Duodenal mucosa (tissue), 2 donors: ENCODE results near the gene PON2.

ENCODE experiments used
- H3K27ac ChIP-seq: one replicate; pipeline ENCODE4 v1.7.0; 2013; ENCODE audit warnings: low read depth, low read length
- H3K27me3 ChIP-seq, 2 donors: one replicate each; pipeline ENCODE4 v1.7.0; 2013; ENCODE audit warnings: low read length in 2 of 2, control low read depth in 1 of 2; ENCODE audit not compliant: insufficient read depth in 2 of 2, control insufficient read depth in 1 of 2
- H3K36me3 ChIP-seq, 2 donors: one replicate each; pipeline ENCODE4 v1.7.0; 2013; ENCODE audit warnings: low read length in 2 of 2, control low read depth in 1 of 2; ENCODE audit not compliant: insufficient read depth in 2 of 2, control insufficient read depth in 1 of 2
- H3K4me1 ChIP-seq, 2 donors: one replicate each; pipeline ENCODE4 v1.7.0; 2013; ENCODE audit warnings: low read length in 2 of 2, control low read depth in 1 of 2; ENCODE audit not compliant: insufficient read depth in 2 of 2, control insufficient read depth in 1 of 2
- H3K4me3 ChIP-seq, 2 donors: one replicate each; pipeline ENCODE4 v1.7.0; 2013; ENCODE audit warnings: low read length in 2 of 2, low read depth in 1 of 2
- H3K9ac ChIP-seq, 2 donors: one replicate each; pipeline ENCODE4 v1.7.0; 2013; ENCODE audit warnings: low read length in 2 of 2, low read depth in 1 of 2
- H3K9me3 ChIP-seq, 2 donors: one replicate each; pipeline ENCODE4 v1.7.0; 2013; ENCODE audit warnings: low read length in 2 of 2, control low read depth in 1 of 2; ENCODE audit not compliant: control insufficient read depth in 1 of 2

PON2 gene

GRCh38 chr7:95411036-95411435 lies 23.8 kb downstream of the PON2 start:
- no peak overlapping the region for H3K4me3 ChIP-seq
- H3K9ac ChIP-seq, result no peak overlapping the region
- H3K36me3 ChIP-seq, result peaks cover 12 to 37% of the 10 kb centered on the region in 2 donors
- H3K4me1 ChIP-seq, result peaks cover 0 to 4% of the 10 kb centered on the region in 2 donors
- no peak overlapping the region for H3K27ac ChIP-seq
- H3K27me3 ChIP-seq, result no peaks in the 10 kb centered on the region
- H3K9me3 ChIP-seq, result no peaks in the 10 kb centered on the region

DNA sequence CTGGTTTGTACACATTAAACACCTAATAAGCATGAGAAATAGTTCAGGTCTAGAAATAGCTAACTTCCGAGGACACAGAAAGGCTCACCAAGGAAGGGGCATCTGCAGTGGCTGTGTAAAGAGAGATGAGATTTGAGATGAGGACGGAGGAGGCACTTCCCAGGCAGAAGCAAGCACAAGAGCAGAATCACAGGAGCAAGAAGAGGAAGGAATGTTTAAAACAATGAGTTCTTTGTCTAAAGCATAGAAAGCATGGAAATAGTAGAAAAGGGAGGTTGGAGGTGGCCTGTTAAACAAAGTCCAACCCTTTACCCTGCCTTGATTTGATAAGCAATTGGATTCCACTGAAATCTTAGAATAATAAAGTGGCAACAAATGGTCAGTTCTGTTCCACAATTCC lies 27.1 kb downstream of the PON2 start:
- Histone ChIP-seq H3K36me3 (peaks cover 11 to 53% of the 10 kb centered on the region in 2 donors), H3K27ac (no peak overlapping the region), H3K9ac (no peak overlapping the region), H3K9me3 (no peaks in the 10 kb centered on the region), H3K4me3 (no peak overlapping the region), H3K27me3 (no peaks in the 10 kb centered on the region), H3K4me1 (peaks cover 0 to 4% of the 10 kb centered on the region in 2 donors)

DNA sequence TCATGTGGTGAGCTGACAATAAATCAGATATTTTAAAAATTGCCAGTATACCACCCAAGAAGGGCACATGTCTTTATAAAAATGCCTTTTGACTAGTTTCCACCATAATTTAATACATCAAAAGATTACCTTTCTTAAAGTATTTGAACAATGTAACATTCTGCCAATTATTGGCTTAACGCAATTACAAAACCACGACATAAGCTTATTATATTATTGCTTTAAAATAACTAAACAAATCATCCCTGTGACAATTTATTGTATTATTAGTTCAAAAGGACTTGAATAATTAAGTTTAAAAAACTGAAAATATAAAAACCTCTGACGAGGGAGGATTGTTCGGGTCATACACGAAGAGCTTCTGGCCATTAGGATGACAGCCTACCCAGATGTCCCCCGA lies 29.0 kb downstream of the PON2 start:
- Histone ChIP-seq H3K27ac (no peak overlapping the region), H3K4me3 (no peak overlapping the region), H3K36me3 (peaks cover 2 to 43% of the 10 kb centered on the region in 2 donors), H3K9ac (no peak overlapping the region), H3K27me3 (no peaks in the 10 kb centered on the region), H3K4me1 (peaks cover 0 to 4% of the 10 kb centered on the region in 2 donors), H3K9me3 (no peaks in the 10 kb centered on the region)

DNA sequence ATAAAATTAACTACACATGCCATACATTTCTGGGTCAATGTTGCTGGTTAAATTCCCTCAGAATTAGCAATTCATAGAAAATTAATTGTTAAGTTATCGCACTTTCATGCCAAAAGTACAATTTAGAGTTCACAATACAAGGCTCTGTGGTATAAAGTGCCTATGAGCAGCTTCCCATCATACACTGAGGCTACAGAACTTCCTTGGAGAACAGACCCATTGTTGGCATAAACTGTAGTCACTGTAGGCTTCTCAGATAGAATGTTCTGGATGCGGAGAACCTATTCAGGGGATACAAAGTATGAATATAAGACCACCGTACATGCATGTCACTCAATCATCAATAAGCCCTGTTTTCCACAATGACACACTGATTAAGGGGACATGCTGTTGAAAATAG lies 29.6 kb downstream of the PON2 start:
- Histone ChIP-seq H3K36me3 (peaks cover 2 to 39% of the 10 kb centered on the region in 2 donors), H3K27ac (no peak overlapping the region), H3K9ac (no peak overlapping the region), H3K9me3 (no peaks in the 10 kb centered on the region), H3K27me3 (no peaks in the 10 kb centered on the region), H3K4me1 (peaks cover 0 to 4% of the 10 kb centered on the region in 2 donors), H3K4me3 (no peak overlapping the region)

DNA sequence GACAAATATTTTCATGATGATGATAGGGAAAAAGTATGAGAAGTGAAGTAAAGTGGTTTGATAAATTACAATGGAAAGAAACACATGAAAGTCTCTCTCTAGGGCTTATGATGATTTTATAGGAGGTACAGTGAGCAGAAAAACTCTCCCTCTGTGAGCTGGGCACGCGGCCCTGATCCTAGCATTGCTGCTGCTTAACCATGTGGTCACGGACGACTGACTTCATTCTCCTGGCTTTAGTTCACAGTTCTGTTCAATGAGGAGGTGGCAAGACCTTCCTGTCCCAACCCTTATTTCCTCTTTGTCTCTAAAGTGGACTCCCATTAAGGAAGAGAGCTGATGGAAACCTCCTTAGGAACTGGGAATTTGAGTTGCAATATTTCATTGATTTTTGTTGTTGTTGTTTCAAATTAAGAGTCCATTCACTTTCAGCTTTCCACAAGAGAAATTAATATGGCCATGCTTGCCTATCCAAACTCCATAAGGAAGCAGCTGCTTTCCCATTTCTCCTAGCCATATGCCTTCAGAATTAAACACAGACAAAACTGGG lies 30.4 kb downstream of the PON2 start:
- H3K36me3 ChIP-seq, result peaks cover 2 to 36% of the 10 kb centered on the region in 2 donors
- H3K27ac ChIP-seq, result no peak overlapping the region

GRCh38 chr7:95398155-95398940 lies 36.5 kb downstream of the PON2 start:
- peak overlapping the region; percentile 26 to 82 for H3K4me3 ChIP-seq
- peaks cover 2 to 5% of the 10 kb centered on the region in 2 donors for H3K36me3 ChIP-seq
- H3K27ac ChIP-seq, result no peak overlapping the region
- no peaks in the 10 kb centered on the region for H3K9me3 ChIP-seq
- H3K27me3 ChIP-seq, result no peaks in the 10 kb centered on the region
- no peak overlapping the region for H3K9ac ChIP-seq
- peaks cover 3 to 4% of the 10 kb centered on the region in 2 donors for H3K4me1 ChIP-seq

More for the DNA sequence above, 30.4 kb downstream of the PON2 start:
- H3K27me3 ChIP-seq, result no peaks in the 10 kb centered on the region
- no peak overlapping the region for H3K4me3 ChIP-seq
- H3K9me3 ChIP-seq, result no peaks in the 10 kb centered on the region
- no peak overlapping the region for H3K9ac ChIP-seq
- H3K4me1 ChIP-seq, result peaks cover 0 to 4% of the 10 kb centered on the region in 2 donors

GRCh38 chr7:95397381-95397780 lies 37.4 kb downstream of the PON2 start:
- peak overlapping the region; percentile 81 to 82 for H3K4me3 ChIP-seq
- H3K36me3 ChIP-seq, result no peaks in the 10 kb centered on the region
- peak overlapping the region; percentile 2 to 69 for H3K9ac ChIP-seq
- peaks cover 3 to 4% of the 10 kb centered on the region in 2 donors for H3K4me1 ChIP-seq
- no peaks in the 10 kb centered on the region for H3K27me3 ChIP-seq
- no peaks in the 10 kb centered on the region for H3K9me3 ChIP-seq
- no peak overlapping the region for H3K27ac ChIP-seq

DNA sequence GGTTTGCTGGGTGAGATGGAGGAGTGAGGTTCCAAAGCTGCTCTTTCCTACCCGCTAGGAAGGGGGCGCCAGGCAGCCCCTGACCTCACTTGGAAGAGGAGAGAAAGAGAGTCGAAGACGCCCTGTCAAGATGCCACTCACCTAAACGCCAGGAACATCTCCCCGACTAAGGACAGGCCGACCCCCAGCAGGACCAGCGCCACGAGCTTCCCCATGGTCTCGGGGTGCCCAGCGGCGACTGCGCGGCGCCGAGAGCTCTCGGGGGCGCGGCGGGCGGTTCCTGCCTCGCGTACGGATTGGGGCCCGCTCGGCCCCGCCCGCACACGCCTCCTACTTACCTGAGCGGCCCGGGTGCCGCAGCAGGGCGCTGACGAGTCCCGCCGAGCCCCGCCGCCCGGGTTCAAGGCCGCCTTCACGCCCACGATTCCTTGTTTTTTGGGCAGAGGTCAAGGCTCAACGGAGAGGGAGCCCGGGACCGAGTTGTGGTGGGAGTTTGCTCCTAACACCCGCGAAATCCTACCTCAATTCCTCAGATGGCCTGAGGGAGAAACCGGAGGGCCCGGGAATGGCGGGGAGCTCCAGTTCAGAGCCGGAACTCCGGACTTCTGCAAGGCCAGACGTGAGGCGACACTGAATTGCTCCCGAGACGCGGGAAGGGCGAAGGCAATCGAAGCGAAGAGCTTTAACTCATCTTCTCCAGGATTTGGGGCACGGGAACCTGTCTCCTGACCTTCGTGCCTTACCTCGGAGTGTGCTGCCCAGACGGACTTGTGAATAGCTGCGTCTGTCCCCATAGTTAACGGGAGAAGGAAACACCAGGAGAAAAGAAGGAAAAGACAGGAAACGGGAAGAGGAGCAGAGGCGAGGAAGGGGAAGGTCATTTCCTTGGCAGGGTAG lies 38.4 kb downstream of the PON2 start, which contains the start of gene PON3:
Gene PON3, minus strand, starts transcription at position 240 of the 897 bp plus-strand sequence. Its CDS starts 25 bp downstream, at position 215.
- H3K27me3 ChIP-seq, result no peaks in the 10 kb centered on the region
- peak within 1 kb of the TSS; percentile 81 to 82 for H3K4me3 ChIP-seq
- H3K36me3 ChIP-seq, result no peaks in the 10 kb centered on the region
- H3K4me1 ChIP-seq, result peaks cover 3 to 4% of the 10 kb centered on the region in 2 donors
- peak within 1 kb of the TSS; percentile 69 to 76 for H3K9ac ChIP-seq
- H3K9me3 ChIP-seq, result no peaks in the 10 kb centered on the region
- H3K27ac ChIP-seq, result peak within 1 kb of the TSS; percentile 34

- Histone ChIP-seq H3K9me3 (no peaks in the 10 kb centered on the region), H3K9ac (peak overlapping the region; percentile 41 to 69), H3K27me3 (no peaks in the 10 kb centered on the region), H3K4me3 (peak overlapping the region; percentile 81 to 82), H3K36me3 (no peaks in the 10 kb centered on the region), H3K27ac (no peak overlapping the region), H3K4me1 (peaks cover 3 to 4% of the 10 kb centered on the region in 2 donors)
Measured at GRCh38 chr7:95395755-95396135, 39.1 kb downstream of the PON2 start.
